Liver (tissue), 9 donors: ENCODE measurements around the gene ALG9. TPM values are rescaled to one million over a fixed set of nuclear protein-coding genes. Genes with fewer than 3 reads are reported as not detected.

Experiments
- DNase-seq: peaks from one replicate; pipeline ENCODE4 v3.0.0-alpha.2; 2017; ENCODE audit warnings: low spot score
- H3K27ac ChIP-seq, 2 donors: one replicate each; pipeline ENCODE4 v1.7.0; 2013; ENCODE audit warnings: inconsistent platforms in 2 of 2, low read length in 2 of 2, control low read depth in 1 of 2, low read depth in 1 of 2, mild to moderate bottlenecking in 1 of 2
- H3K27me3 ChIP-seq, 4 donors: one replicate each; pipeline versions ENCODE4 v1.6.1 to v1.7.0; 2013; ENCODE audit warnings: low read length in 3 of 4, inconsistent platforms in 1 of 4, mild to moderate bottlenecking in 1 of 4, moderate library complexity in 1 of 4; ENCODE audit not compliant: control insufficient read depth in 4 of 4, insufficient read depth in 4 of 4
- H3K36me3 ChIP-seq, 4 donors: one replicate each; pipeline versions ENCODE4 v1.6.1 to v1.7.0; 2013; ENCODE audit warnings: low read length in 3 of 4, mild to moderate bottlenecking in 3 of 4, low read depth in 1 of 4, moderate library complexity in 1 of 4; ENCODE audit not compliant: control insufficient read depth in 4 of 4, insufficient read depth in 3 of 4
- H3K4me1 ChIP-seq, 4 donors: one replicate each; pipeline versions ENCODE4 v1.6.1 to v1.7.0; 2013; ENCODE audit warnings: low read length in 3 of 4, mild to moderate bottlenecking in 3 of 4, moderate library complexity in 1 of 4; ENCODE audit not compliant: control insufficient read depth in 4 of 4, insufficient read depth in 4 of 4
- H3K4me3 ChIP-seq, 3 donors: one replicate each; pipeline versions ENCODE4 v1.6.1 to v1.7.0; 2013; ENCODE audit warnings: low read length in 3 of 3, control low read depth in 1 of 3, low read depth in 1 of 3, mild to moderate bottlenecking in 1 of 3
- H3K9ac ChIP-seq, 2 donors: one replicate each; pipeline ENCODE4 v1.7.0; 2013; ENCODE audit warnings: low read length in 2 of 2, mild to moderate bottlenecking in 2 of 2, moderate library complexity in 2 of 2, control low read depth in 1 of 2, low read depth in 1 of 2
- H3K9me3 ChIP-seq, 4 donors: one replicate each; pipeline versions ENCODE4 v1.6.1 to v1.7.0; 2013; ENCODE audit warnings: low read length in 3 of 4; ENCODE audit not compliant: control insufficient read depth in 4 of 4
- ATF3 ChIP-seq: IDR thresholded peaks from 2 replicates; pipeline ENCODE4 v1.6.1; 2016; ENCODE audit warnings: antibody characterized with exemption
- EGR1 ChIP-seq, 2 donors: IDR thresholded peaks; 2 replicates each; pipeline ENCODE4 v1.6.1; 2016 to 2018; ENCODE audit warnings: antibody characterized with exemption in 2 of 2, low read depth in 2 of 2
- FOXA1 ChIP-seq: IDR thresholded peaks from 2 replicates; pipeline ENCODE4 v1.6.1; 2016; ENCODE audit warnings: antibody characterized with exemption
- FOXA2 ChIP-seq: IDR thresholded peaks from 2 replicates; pipeline ENCODE4 v1.6.1; 2016; ENCODE audit warnings: antibody characterized with exemption
- GABPA ChIP-seq, 2 donors: IDR thresholded peaks in 1 of 2; conservative IDR thresholded peaks in 1 of 2; 2 replicates each; pipeline ENCODE4 v1.6.1; 2016; ENCODE audit warnings: antibody characterized with exemption in 2 of 2, mild to moderate bottlenecking in 1 of 2, moderate library complexity in 1 of 2
- HNF4A ChIP-seq, 2 donors: conservative IDR thresholded peaks; 2 replicates each; pipeline ENCODE4 v1.6.1; 2016; ENCODE audit warnings: antibody characterized with exemption in 2 of 2, mild to moderate bottlenecking in 2 of 2
- HNF4G ChIP-seq: IDR thresholded peaks from 2 replicates; pipeline ENCODE4 v1.6.1; 2016; ENCODE audit warnings: antibody characterized with exemption
- JUND ChIP-seq, 2 donors: IDR thresholded peaks; 2 replicates each; pipeline ENCODE4 v1.6.1; 2016; ENCODE audit warnings: antibody characterized with exemption in 2 of 2
- MAX ChIP-seq: IDR thresholded peaks from 2 replicates; pipeline ENCODE4 v1.6.1; 2016; ENCODE audit warnings: antibody characterized with exemption
- NR2F2 ChIP-seq: IDR thresholded peaks from 2 replicates; pipeline ENCODE4 v1.6.1; 2016; ENCODE audit warnings: antibody characterized with exemption
- RAD21 ChIP-seq, 2 donors: IDR thresholded peaks; 2 replicates each; pipeline ENCODE4 v1.6.1; 2016; ENCODE audit warnings: antibody characterized with exemption in 2 of 2, mild to moderate bottlenecking in 2 of 2
- REST ChIP-seq: IDR thresholded peaks from 2 replicates; pipeline ENCODE4 v1.6.1; 2016; ENCODE audit warnings: antibody characterized with exemption, mild to moderate bottlenecking
- RXRA ChIP-seq, 2 donors: IDR thresholded peaks; 2 replicates each; pipeline ENCODE4 v1.6.1; 2017 to 2018; ENCODE audit warnings: antibody characterized with exemption in 2 of 2, mild to moderate bottlenecking in 1 of 2
- SP1 ChIP-seq: IDR thresholded peaks from 2 replicates; pipeline ENCODE4 v1.6.1; 2018; ENCODE audit warnings: antibody characterized with exemption, mild to moderate bottlenecking
- TAF1 ChIP-seq: conservative IDR thresholded peaks from 2 replicates; pipeline ENCODE4 v1.6.1; 2016; ENCODE audit warnings: antibody characterized with exemption, mild to moderate bottlenecking
- YY1 ChIP-seq: IDR thresholded peaks from 2 replicates; pipeline ENCODE4 v1.6.1; 2016; ENCODE audit warnings: antibody characterized with exemption, mild to moderate bottlenecking
- ZBTB33 ChIP-seq: IDR thresholded peaks from 2 replicates; pipeline ENCODE4 v1.6.1; 2016; ENCODE audit warnings: antibody characterized with exemption
- WGBS: extraction: QIAGEN DNeasy Blood & Tissue Kit; methylation state at CpG from one replicate; pipeline ENCODE4 v1.1.7; 2013; 5-methylcytosine and 5-hydroxymethylcytosine counted together
- polyA plus RNA-seq, 2 donors: library from polyadenylated mRNA; stranded (reverse) in 1 of 2; unstranded in 1 of 2; fragments of 200-250 nt in 1 of 2; fragments of >200 nt in 1 of 2; fragmentation: Nextera tagmentation in 1 of 2; extraction: Ambion mirVana in 1 of 2; gene quantifications; one replicate each; pipeline versions ENCODE4 v1.2.1 to v1.2.3, GENCODE V29; 2013 to 2015
- total RNA-seq, 2 donors: library from RNA; depleted of rRNA; stranded (reverse); fragments of >200 nt; gene quantifications; one replicate each; pipeline ENCODE4 v1.2.3, GENCODE V29; 2014
- TF ChIP-seq, protein P1 (sequence below): fragments of 150-350 bp; IDR thresholded peaks from 2 replicates; pipeline ENCODE4 v1.5.1; 2017; ENCODE audit warnings: improper control_type of control experiment, low read depth, low read length; ENCODE audit not compliant: missing input control
- donor health status: healthy.
- donor health status: healthy.
- donor health status: healthy.
- donor health status: healthy.
- donor health status: healthy.

ALG9 gene
- total and polyA plus RNA-seq, 4 donors = 13.7 to 36.3 (median 20.2) TPM

GRCh38 chr11:111778047-111778558, 93.3 kb downstream of the ALG9 start (continued):
- TF ChIP-seq YY1 (peak; percentile 81), FOXA1 (no peak), FOXA2 (peak; percentile 31), ATF3 (no peak), REST (peak; percentile 64), JUND (IDR thresholded peaks at IDR 0.05) (peak in 1 of 2 donors; percentile 51), GABPA (IDR thresholded peaks at IDR 0.05 in 1 of 2, conservative IDR thresholded peaks at IDR 0.05 in 1 of 2) (no peak), HNF4G (no peak)

GRCh38 chr11:111777094-111778046, 94.0 kb downstream of the ALG9 start:
- Histone ChIP-seq H3K4me3 (peak overlapping the region; percentile 32 to 62 (median 49)), H3K27ac (peak overlapping the region; percentile 73 to 91), H3K36me3 (no peaks in the 10 kb centered on the region), H3K9ac (peak overlapping the region; percentile 78 to 90), H3K27me3 (no peaks in the 10 kb centered on the region), H3K4me1 (peaks cover 6 to 61% (median 31%) of the 10 kb centered on the region in 4 donors), H3K9me3 (no peaks in the 10 kb centered on the region)
- DNase-seq = no peak
- 30% methylated on average over 4 of the region's 4 CpGs for WGBS
- TF ChIP-seq EGR1 (IDR thresholded peaks at IDR 0.05; ENCODE audit: low read depth in 2 of 2) (no peak), GABPA (IDR thresholded peaks at IDR 0.05 in 1 of 2, conservative IDR thresholded peaks at IDR 0.05 in 1 of 2) (no peak), JUND (IDR thresholded peaks at IDR 0.05) (peak in 1 of 2 donors; percentile 43), HNF4G (peak; percentile 69), TAF1 (peak; percentile 94), FOXA2 (no peak), MAX (no peak), SP1 (peak; percentile 78), ATF3 (no peak), HNF4A (conservative IDR thresholded peaks at IDR 0.05) (peak; percentile 80 to 86), YY1 (peak; percentile 47), RXRA (IDR thresholded peaks at IDR 0.05) (peak in 1 of 2 donors; percentile 49), ZBTB33 (no peak), FOXA1 (peak; percentile 31), NR2F2 (no peak), RAD21 (IDR thresholded peaks at IDR 0.05) (peak; percentile 89 to 92), REST (peak; percentile 80)
- TF ChIP-seq, protein P1, sequence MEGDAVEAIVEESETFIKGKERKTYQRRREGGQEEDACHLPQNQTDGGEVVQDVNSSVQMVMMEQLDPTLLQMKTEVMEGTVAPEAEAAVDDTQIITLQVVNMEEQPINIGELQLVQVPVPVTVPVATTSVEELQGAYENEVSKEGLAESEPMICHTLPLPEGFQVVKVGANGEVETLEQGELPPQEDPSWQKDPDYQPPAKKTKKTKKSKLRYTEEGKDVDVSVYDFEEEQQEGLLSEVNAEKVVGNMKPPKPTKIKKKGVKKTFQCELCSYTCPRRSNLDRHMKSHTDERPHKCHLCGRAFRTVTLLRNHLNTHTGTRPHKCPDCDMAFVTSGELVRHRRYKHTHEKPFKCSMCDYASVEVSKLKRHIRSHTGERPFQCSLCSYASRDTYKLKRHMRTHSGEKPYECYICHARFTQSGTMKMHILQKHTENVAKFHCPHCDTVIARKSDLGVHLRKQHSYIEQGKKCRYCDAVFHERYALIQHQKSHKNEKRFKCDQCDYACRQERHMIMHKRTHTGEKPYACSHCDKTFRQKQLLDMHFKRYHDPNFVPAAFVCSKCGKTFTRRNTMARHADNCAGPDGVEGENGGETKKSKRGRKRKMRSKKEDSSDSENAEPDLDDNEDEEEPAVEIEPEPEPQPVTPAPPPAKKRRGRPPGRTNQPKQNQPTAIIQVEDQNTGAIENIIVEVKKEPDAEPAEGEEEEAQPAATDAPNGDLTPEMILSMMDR = peak; percentile 77
